Measurements from ENCODE around the gene NANS.
"Not testable (repeated sequence)": the region's sequence is repeated elsewhere in the genome, so short reads cannot be mapped to it uniquely, and the experiment has no call there.

Gene NANS

DNA sequence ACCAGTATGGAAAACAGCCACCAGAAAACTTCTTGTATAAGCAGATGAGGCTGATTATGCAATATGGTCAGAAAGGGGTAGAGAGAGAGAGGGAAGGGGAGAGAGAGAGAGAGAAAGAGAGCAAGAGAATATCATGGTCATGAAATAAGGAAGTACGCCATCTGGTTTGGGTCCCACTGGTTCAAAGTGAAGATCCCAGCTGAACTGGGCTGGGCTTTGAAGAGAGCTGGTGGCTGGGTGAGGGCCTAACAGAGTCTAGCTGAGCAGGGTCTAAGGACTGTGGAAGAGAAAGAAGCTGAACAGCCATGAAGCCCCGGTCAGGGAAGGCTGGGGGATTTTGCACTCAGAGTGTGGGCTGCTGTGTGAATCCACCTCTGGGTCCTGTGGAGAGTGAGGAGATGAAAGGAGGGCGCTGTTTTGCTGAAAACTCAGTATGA lies 47.9 kb downstream of the NANS start:
- DNase-seq, result no peak

DNA sequence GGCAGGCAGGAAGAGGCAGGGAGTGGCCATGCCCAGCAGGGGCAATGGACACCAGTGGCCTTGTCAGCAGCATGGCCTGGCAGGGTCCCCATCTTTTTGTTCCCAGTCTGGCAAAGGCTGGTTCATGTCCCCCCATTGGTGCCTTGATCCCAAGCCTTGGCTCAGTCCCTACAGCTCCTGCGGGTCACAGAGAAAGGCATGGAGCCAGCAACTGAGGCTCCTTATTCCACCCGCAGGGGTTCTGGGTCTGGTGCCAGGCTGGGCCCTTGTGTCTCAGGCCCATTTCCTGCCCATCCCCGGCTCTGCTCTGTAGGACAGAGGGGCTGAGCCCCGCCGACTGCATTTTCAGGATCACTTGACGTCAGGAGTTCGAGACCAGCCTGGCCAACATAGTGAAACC lies 48.5 kb downstream of the NANS start:
- DNase-seq, result no peak

DNA sequence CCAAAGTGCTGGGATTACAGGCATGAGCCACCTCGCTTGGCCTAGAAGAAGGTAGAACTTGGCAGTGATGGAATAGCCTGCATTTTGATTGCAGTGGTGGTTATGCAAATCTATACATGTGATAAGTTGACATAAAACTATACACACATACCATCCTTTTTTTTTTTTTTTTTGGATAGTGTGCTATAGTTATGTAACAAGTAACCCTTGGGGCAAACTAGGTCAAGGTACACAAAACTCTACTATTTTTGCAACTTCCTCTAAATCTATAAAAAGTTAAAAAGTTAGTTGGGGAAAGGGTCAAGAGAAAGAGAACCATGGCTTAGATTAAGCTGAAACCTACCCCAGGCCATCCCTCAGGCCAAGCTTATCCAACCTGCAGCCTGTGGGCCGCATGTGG lies 51.4 kb downstream of the NANS start:
- DNase-seq, result no peak

DNA sequence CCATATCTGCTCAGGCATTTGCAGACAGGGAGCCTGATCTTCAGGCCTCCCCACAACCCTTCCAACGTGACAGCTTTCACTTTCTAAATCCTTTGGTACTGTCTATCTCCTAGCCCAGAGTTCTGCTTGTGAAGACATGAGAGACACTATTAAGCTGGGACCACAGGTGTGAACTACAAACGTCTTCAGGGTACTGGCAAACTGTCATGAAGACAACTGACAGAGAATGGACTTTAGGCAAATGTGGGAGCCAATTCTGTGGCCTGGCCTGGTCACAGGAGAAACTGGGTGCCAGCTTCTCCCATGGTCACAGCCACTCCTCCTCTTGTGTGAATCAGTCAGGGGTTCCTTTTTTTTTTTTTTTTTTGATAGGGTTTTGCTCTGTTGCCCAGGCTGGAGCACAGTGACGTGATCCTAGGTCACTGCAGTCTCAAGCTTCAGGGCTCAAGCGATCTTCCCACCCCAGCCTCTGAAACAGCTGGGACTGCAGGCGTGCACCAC lies 52.0 kb downstream of the NANS start:
- no peak for DNase-seq

- DNase-seq, result no peak
These were observed 52.5 kb downstream of the NANS start for GRCh38 chr9:98109052-98109451.

- not testable (repeated sequence) for DNase-seq
These were observed 60.6 kb downstream of the NANS start for GRCh38 chr9:98117097-98117496.

DNA sequence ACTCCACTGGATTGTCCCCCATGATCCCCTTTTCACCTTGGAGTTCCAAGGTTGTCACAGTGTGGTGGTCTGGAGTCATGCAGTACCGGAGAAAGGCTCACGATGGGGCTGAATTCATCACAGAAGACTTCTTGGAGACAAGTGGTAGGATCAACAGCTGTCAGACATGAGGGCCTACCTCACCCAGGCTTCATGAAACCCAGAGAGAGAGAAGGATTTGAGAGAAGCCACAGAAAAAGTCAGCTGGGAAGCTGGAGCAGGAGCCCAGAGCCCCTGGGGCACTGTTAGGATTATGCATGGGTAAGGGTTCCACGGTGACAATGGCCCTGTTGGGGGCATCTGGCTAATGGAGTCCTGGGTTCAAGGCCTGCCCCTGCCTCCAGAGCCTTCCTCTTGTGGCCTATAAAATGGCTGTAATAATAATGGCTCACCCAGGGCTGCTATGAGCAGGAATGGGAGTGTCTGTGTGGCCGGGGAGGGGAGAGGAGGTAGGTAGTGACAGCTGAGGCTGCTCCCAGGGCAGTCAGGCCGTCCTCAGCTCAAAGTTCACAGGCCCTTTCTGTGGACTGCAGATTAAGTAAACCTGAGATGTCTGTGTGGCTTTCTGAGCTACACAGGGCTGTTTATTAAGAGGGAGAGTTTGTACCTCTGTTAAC lies 61.6 kb downstream of the NANS start:
- peak; percentile 23 for DNase-seq

DNA sequence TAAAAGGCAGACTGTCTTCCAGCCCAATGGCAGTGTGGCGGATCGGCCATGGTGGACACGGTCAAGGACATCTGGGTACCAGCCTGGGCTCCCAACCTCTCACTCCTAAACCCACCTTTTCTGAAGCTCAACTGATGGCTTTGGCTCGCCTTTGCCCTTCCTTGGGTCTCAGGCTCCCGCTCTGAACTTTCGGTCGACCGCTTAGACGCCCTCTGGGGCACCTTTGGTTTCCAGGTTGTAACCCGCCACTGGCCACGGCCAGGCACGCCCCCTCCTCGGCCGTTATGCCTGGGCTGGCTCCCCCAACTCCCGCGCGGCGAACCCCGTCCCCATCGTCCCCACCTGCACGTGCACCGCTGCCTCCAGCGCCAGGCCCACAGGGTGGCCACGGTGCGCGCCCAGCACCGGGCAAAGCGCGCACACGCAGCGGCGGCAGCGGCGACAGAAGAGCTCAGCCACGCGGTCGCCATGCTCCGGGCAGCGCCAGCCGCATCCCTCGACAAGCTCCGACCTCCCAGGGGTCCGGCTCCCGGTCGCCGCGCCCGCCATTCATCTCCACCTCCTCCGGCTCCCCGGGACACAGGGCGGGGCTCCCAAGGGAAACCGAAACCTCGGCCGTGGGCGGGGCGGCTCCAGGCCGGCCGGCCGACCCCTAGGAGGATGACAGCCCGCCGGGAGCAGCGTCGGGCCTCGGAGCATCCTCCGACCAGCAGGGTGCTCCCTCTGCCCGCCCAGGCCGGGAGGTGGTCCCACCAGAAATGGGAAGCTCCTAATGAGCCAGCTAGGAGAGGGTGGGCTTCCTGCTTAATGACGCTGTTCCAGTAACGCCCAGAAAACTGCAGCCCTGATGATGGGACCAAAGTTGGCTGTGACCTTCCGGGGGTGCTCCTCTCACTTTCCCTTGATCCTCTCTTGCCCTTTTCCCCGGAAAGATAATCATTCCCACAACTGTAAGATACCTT lies 62.4 kb downstream of the NANS start, which contains the start of gene TRIM14:
TSS of gene TRIM14 (minus strand) at position 583 of the 962 bp plus-strand sequence. CDS start at position 549, 34 bp downstream.
- peak; percentile 56 for DNase-seq

- no peak for DNase-seq
These were observed 63.9 kb downstream of the NANS start for GRCh38 chr9:98120476-98120875.

GRCh38 chr9:98121058-98121457 lies 64.5 kb downstream of the NANS start:
- no peak for DNase-seq

GRCh38 chr9:98124091-98124490 lies 67.6 kb downstream of the NANS start:
- not testable (repeated sequence) for DNase-seq

- DNase-seq, result no peak
These were observed 68.3 kb downstream of the NANS start for GRCh38 chr9:98124637-98125426.

DNA sequence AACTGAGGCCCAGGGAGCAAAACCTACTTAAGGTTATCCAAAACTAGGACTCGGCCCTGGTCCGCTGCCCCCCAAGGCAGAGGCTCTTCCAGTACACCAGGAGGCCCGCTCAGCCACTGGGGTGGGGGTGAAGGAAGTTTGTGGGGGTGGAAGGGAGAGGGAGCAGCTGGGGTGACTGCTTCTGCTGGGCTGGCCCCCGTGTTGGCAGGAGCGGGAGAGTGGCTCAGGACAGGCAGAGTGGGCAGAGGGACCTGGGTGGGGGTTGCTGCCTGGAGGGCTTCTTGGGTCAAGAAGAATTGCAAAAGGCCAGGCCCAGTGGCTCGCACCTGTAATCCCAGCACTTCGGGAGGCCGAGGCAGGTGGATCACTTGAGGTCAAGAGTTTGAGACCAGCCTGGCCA lies 70.7 kb downstream of the NANS start:
- DNase-seq, result no peak

DNA sequence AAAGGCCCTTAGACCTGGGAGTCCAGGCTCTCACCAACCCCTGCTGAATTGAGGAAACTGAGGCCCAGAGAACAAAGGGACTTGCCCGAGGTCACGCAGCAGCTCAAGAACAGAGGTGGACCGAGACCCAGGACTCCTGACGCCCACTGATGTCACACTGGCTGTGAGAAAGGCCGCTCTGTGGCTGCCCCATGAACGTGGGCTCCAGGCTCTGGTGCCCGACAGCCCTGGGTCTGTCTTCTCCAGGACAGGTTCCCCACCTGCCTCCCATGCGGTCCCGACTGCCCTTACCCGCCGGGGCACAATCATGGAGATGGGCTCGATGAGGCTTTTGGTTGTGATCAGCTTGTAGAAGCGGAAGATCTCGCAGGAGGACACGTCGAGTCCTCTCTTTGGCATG lies 71.8 kb downstream of the NANS start:
- no peak for DNase-seq

DNA sequence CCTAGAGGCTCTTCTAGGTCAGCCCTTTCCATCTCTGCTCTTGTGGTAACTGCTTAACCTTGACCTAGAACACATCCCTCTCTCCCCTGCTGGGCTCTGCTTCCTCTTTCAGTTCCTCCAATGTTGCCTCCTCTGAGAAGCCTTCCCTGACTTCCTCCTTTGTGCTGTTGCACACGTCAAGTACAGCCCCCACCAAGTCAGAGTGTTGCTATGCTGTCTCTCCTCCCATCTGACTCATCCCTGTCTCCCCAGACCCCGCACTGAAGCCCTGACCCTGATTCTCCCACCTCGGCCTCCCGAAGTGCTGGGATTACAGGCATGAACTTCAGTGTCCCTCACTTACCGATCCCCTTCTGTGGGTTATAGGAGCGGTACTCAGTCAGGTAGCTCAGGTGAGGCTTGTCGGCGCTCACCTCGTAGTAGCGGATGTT lies 72.9 kb downstream of the NANS start:
- no peak for DNase-seq

- DNase-seq, result not testable (repeated sequence)
These were observed 73.5 kb downstream of the NANS start for GRCh38 chr9:98130060-98130459.

GRCh38 chr9:98130576-98131228 lies 74.2 kb downstream of the NANS start:
- DNase-seq, result no peak

GRCh38 chr9:98132158-98132557 lies 75.6 kb downstream of the NANS start:
- no peak for DNase-seq
